Cortex of kidney (tissue), 1 donor: ENCODE results near the gene ALOX12.
"Not testable (repeated sequence)": the region's sequence is repeated elsewhere in the genome, so short reads cannot be mapped to it uniquely, and the experiment has no call there.

Experiments used
- DNase-seq: peaks from one replicate; lab custom pipeline; 2025; lab: John Stamatoyannopoulos, UW

Gene ALOX12

GRCh38 chr17:7045492-7046126 lies 49.8 kb downstream of the ALOX12 start:
- no peak for DNase-seq

- DNase-seq, result no peak
Measured at GRCh38 chr17:7046127-7046724, 50.4 kb downstream of the ALOX12 start.

GRCh38 chr17:7046725-7047397 lies 51.0 kb downstream of the ALOX12 start:
- not testable (repeated sequence) for DNase-seq

GRCh38 chr17:7047566-7047965 lies 51.7 kb downstream of the ALOX12 start:
- no peak for DNase-seq

- DNase-seq, result no peak
Measured at GRCh38 chr17:7048968-7049367, 53.1 kb downstream of the ALOX12 start.

GRCh38 chr17:7050583-7050982 lies 54.7 kb downstream of the ALOX12 start:
- DNase-seq, result not testable (repeated sequence)

GRCh38 chr17:7056386-7056785 lies 60.5 kb downstream of the ALOX12 start:
- no peak for DNase-seq

GRCh38 chr17:7058831-7059447 lies 63.1 kb downstream of the ALOX12 start:
- DNase-seq, result no peak
